ENCODE results near the gene TSEN15.

Gene TSEN15

GRCh38 chr1:184062640-184063286 lies 11.2 kb downstream of the TSEN15 start:
- H3K27ac ChIP-seq = no peak overlapping the region
- TF ChIP-seq ZFX (IDR thresholded peaks at IDR 0.05; ENCODE audit: borderline replicate concordance) = no peak
- TF ChIP-seq CTCF (IDR thresholded peaks at IDR 0.05) = no peak

GRCh38 chr1:184065559-184065958 lies 14.0 kb downstream of the TSEN15 start:
- TF ChIP-seq ZFX (IDR thresholded peaks at IDR 0.05; ENCODE audit: borderline replicate concordance) = no peak
- no peak for TF ChIP-seq CTCF (IDR thresholded peaks at IDR 0.05)
- no peak overlapping the region for H3K27ac ChIP-seq

GRCh38 chr1:184068354-184068753 lies 16.8 kb downstream of the TSEN15 start:
- H3K27ac ChIP-seq = no peak overlapping the region
- TF ChIP-seq ZFX (IDR thresholded peaks at IDR 0.05; ENCODE audit: borderline replicate concordance) (no peak), CTCF (IDR thresholded peaks at IDR 0.05) (no peak)

GRCh38 chr1:184069675-184070074 lies 18.1 kb downstream of the TSEN15 start:
- TF ChIP-seq ZFX (IDR thresholded peaks at IDR 0.05; ENCODE audit: borderline replicate concordance) (no peak), CTCF (IDR thresholded peaks at IDR 0.05) (no peak)
- no peak overlapping the region for H3K27ac ChIP-seq

GRCh38 chr1:184072376-184072775 lies 20.8 kb downstream of the TSEN15 start:
- H3K27ac ChIP-seq = no peak overlapping the region
- TF ChIP-seq ZFX (IDR thresholded peaks at IDR 0.05; ENCODE audit: borderline replicate concordance) (no peak), CTCF (IDR thresholded peaks at IDR 0.05) (no peak)

GRCh38 chr1:184074383-184074782 lies 22.9 kb downstream of the TSEN15 start:
- H3K27ac ChIP-seq = peak overlapping the region; percentile 54
- TF ChIP-seq CTCF (IDR thresholded peaks at IDR 0.05) (no peak), ZFX (IDR thresholded peaks at IDR 0.05; ENCODE audit: borderline replicate concordance) (no peak)

GRCh38 chr1:184075055-184076029 lies 23.8 kb downstream of the TSEN15 start:
- H3K27ac ChIP-seq = peak overlapping the region; percentile 54
- TF ChIP-seq ZFX (IDR thresholded peaks at IDR 0.05; ENCODE audit: borderline replicate concordance) = no peak
- TF ChIP-seq CTCF (IDR thresholded peaks at IDR 0.05) = peak; percentile 93

Measured in 22Rv1 (cell line).